WTC11 (cell line): ENCODE results near the gene CAPN13. TPM values are rescaled to one million over a fixed set of nuclear protein-coding genes. Genes with fewer than 3 reads are reported as not detected.

Experiments used
- ATAC-seq: fragments of 200-7000 bp; cut with Tn5 transposase; 2 replicates; pipeline ENCODE4 v1.10.0; 2021; ENCODE audit warnings: mild to moderate bottlenecking, moderate library complexity
- Bru-seq: library from RNA; stranded (reverse); fragments of 400-500 nt; gene quantifications from one replicate; lab custom pipeline; 2021; lab: Mats Ljungman, UMichigan
- CTCF ChIA-PET: fragments of 300-600 bp; sonication (Branson Sonifier 250); formaldehyde crosslinking; loops from one replicate; lab custom pipeline; 2021; ENCODE audit warnings: antibody characterized with exemption; lab: Charles Lee
- POLR2A ChIA-PET: fragments of 350-600 bp; sonication (Branson Sonifier 250); formaldehyde crosslinking; loops from one replicate; lab custom pipeline; 2021; ENCODE audit warnings: antibody characterized with exemption; lab: Charles Lee
- DNase-seq: peaks from one replicate; pipeline ENCODE4 v3.0.0; 2021; ENCODE audit warnings: low spot score
- H3K27ac Mint-ChIP-seq: 2 replicates; pipeline ENCODE4 v1.8.0; 2021; ENCODE audit warnings: mixed read lengths
- H3K27me3 Mint-ChIP-seq: 2 replicates; pipeline ENCODE4 v1.8.0; 2021; ENCODE audit warnings: low read depth, mild to moderate bottlenecking, moderate library complexity, mixed read lengths
- H3K36me3 Mint-ChIP-seq: 2 replicates; pipeline ENCODE4 v1.8.0; 2021; ENCODE audit warnings: mixed read lengths
- H3K4me1 Mint-ChIP-seq: 2 replicates; pipeline ENCODE4 v1.8.0; 2022; ENCODE audit warnings: mixed read lengths
- H3K4me3 Mint-ChIP-seq: 2 replicates; pipeline ENCODE4 v1.8.0; 2021; ENCODE audit warnings: mild to moderate bottlenecking, moderate library complexity, mixed read lengths
- H3K9me3 Mint-ChIP-seq: 2 replicates; pipeline ENCODE4 v1.8.0; 2021; ENCODE audit warnings: mixed read lengths
- ERG ChIP-seq: fragments of 250-450 bp; sonication (Bioruptor Pico); IDR thresholded peaks from 2 replicates; pipeline ENCODE4 v1.8.0; 2021; ENCODE audit warnings: mild to moderate bottlenecking
- FOXK1 ChIP-seq: sonication (generic); formaldehyde crosslinking; IDR thresholded peaks from 2 replicates; pipeline ENCODE4 v1.8.0; 2022; ENCODE audit warnings: mild to moderate bottlenecking, moderate library complexity, missing genetic modification reagents
- GTF2I ChIP-seq: fragments of 250-450 bp; sonication (Bioruptor Pico); conservative IDR thresholded peaks from 2 replicates; pipeline ENCODE4 v1.4.0; 2021; ENCODE audit warnings: mild to moderate bottlenecking
- IRF2 ChIP-seq: sonication (generic); formaldehyde crosslinking; IDR thresholded peaks from 2 replicates; pipeline ENCODE4 v1.8.0; 2022; ENCODE audit warnings: low read depth, missing genetic modification reagents, borderline replicate concordance
- JAZF1 ChIP-seq: fragments of 250-450 bp; sonication (Bioruptor Pico); IDR thresholded peaks from 2 replicates; pipeline ENCODE4 v1.9.0; 2021; ENCODE audit warnings: moderate library complexity, mild to moderate bottlenecking, inconsistent platforms
- MAX ChIP-seq: sonication (generic); formaldehyde crosslinking; IDR thresholded peaks from 2 replicates; pipeline ENCODE4 v1.8.0; 2022; ENCODE audit warnings: mild to moderate bottlenecking, missing genetic modification reagents
- NFATC4 ChIP-seq: fragments of 250-450 bp; sonication (Bioruptor Pico); IDR thresholded peaks from 2 replicates; pipeline ENCODE4 v1.9.0; 2021; ENCODE audit warnings: mild to moderate bottlenecking
- OVOL2 ChIP-seq: fragments of 250-450 bp; sonication (Bioruptor Pico); IDR thresholded peaks from 2 replicates; pipeline ENCODE4 v1.9.0; 2021; ENCODE audit warnings: mild to moderate bottlenecking, borderline replicate concordance
- PREB ChIP-seq: sonication (generic); formaldehyde crosslinking; IDR thresholded peaks from 2 replicates; pipeline ENCODE4 v1.8.1; 2022; ENCODE audit warnings: mild to moderate bottlenecking, missing genetic modification reagents, moderate library complexity, borderline replicate concordance
- PRRX2 ChIP-seq: fragments of 250-450 bp; sonication (Bioruptor Pico); IDR thresholded peaks from 2 replicates; pipeline ENCODE4 v1.8.0; 2021; ENCODE audit warnings: mild to moderate bottlenecking
- RELA ChIP-seq: sonication (generic); formaldehyde crosslinking; IDR thresholded peaks from 2 replicates; pipeline ENCODE4 v1.8.1; 2022; ENCODE audit warnings: missing genetic modification reagents, mild to moderate bottlenecking, borderline replicate concordance
- SOX15 ChIP-seq: fragments of 250-450 bp; sonication (Bioruptor Pico); IDR thresholded peaks from 2 replicates; pipeline ENCODE4 v1.9.0; 2021; ENCODE audit warnings: mild to moderate bottlenecking
- STAT6 ChIP-seq: sonication (generic); formaldehyde crosslinking; conservative IDR thresholded peaks from 2 replicates; pipeline ENCODE4 v1.8.1; 2023; ENCODE audit warnings: mild to moderate bottlenecking, low read depth, missing genetic modification reagents, moderate library complexity
- USF2 ChIP-seq: sonication (generic); formaldehyde crosslinking; IDR thresholded peaks from 2 replicates; pipeline ENCODE4 v1.8.1; 2023; ENCODE audit warnings: mild to moderate bottlenecking, missing genetic modification reagents, moderate library complexity
- ZBTB43 ChIP-seq: sonication (generic); formaldehyde crosslinking; IDR thresholded peaks from 2 replicates; pipeline ENCODE4 v1.8.1; 2023; ENCODE audit warnings: mild to moderate bottlenecking, missing genetic modification reagents
- ZNF138 ChIP-seq: sonication (generic); formaldehyde crosslinking; conservative IDR thresholded peaks from 2 replicates; pipeline ENCODE4 v1.8.1; 2022; ENCODE audit warnings: mild to moderate bottlenecking, moderate library complexity, missing genetic modification reagents
- ZNF232 ChIP-seq: sonication (generic); formaldehyde crosslinking; IDR thresholded peaks from 2 replicates; pipeline ENCODE4 v1.8.0; 2022; ENCODE audit warnings: mild to moderate bottlenecking, missing genetic modification reagents
- ZNF671 ChIP-seq: fragments of 250-450 bp; sonication (Bioruptor Pico); IDR thresholded peaks from 2 replicates; pipeline ENCODE4 v1.8.0; 2021; ENCODE audit warnings: mild to moderate bottlenecking
- long read RNA-seq, 3 experiments: library from RNA in 1 of 3; library from capped mRNA in 1 of 3; library from polyadenylated mRNA in 1 of 3; unstranded in 2 of 3; stranded (forward) in 1 of 3; transcript quantifications; one replicate each; pipeline ENCODE4 v2.0.0, GENCODE V29; 2021
- total RNA-seq: library from RNA; stranded (reverse); gene quantifications from 3 replicates; pipeline ENCODE4 v1.2.3, GENCODE V29; 2021

The CAPN13 gene
- total RNA-seq (1.7 to 2.4 TPM (median 2.0 TPM) in 3 replicates), Bru-seq, nascent RNA (percentile 35 among the genes with signal in this experiment)
- long read RNA-seq, experiment 1, partial matches to known transcripts, result 0 of 2 reads
- long read RNA-seq, experiment 1, other reads (novel, unspliced or antisense), result 2 of 2 reads
- long read RNA-seq, experiment 2, partial matches to known transcripts, result 1 of 2 reads
- long read RNA-seq, experiment 2, other reads (novel, unspliced or antisense), result 1 of 2 reads
- long read RNA-seq, experiment 3, partial matches to known transcripts, result 1 of 2 reads
- long read RNA-seq, experiment 3, other reads (novel, unspliced or antisense), result 1 of 2 reads

- no peaks in the 10 kb centered on the region; the same call in 1 of the 2 replicates for H3K27me3 Mint-ChIP-seq
- ATAC-seq (peak; percentile 99), DNase-seq (peak; percentile 49)
- peaks cover 11% of the 10 kb centered on the region for H3K4me1 Mint-ChIP-seq
- peak within 1 kb of the TSS; percentile 14; the same call in 1 of the 2 replicates for H3K27ac Mint-ChIP-seq
- H3K9me3 Mint-ChIP-seq, result no peaks in the 10 kb centered on the region
- no peaks in the 10 kb centered on the region for H3K36me3 Mint-ChIP-seq
- POLR2A ChIA-PET, result no interaction called here
- H3K4me3 Mint-ChIP-seq, result no peak within 1 kb of the TSS
- TF ChIP-seq ZBTB43 (CRISPR knock-in tag), result no peak
- TF ChIP-seq ZNF232 (CRISPR knock-in tag), result no peak
- TF ChIP-seq PREB (CRISPR knock-in tag), result no peak
- no peak for TF ChIP-seq STAT6 (CRISPR knock-in tag)
- no peak for TF ChIP-seq FOXK1 (CRISPR knock-in tag)
- no peak for TF ChIP-seq OVOL2 (CRISPR knock-in tag)
- no peak for TF ChIP-seq SOX15 (CRISPR knock-in tag)
- TF ChIP-seq JAZF1 (CRISPR knock-in tag), result no peak
- TF ChIP-seq USF2 (CRISPR knock-in tag), result no peak
- CTCF ChIA-PET, result interaction anchor here (1.0 to 1.4 kb wide), 4 partner anchors 9 to 96 kb away, joined by 3 to 9 read pairs (median 4); no protein-coding TSS in a partner anchor
These were observed at the start of gene CAPN13 for GRCh38 chr2:30807249-30807648. Gene CAPN13, minus strand, starts transcription at chr2:30807446. Its CDS starts 20,121 bp downstream, at chr2:30787325.

- Mint-ChIP-seq H3K4me1 (no peaks in the 10 kb centered on the region), H3K9me3 (peaks cover 24% of the 10 kb centered on the region), H3K36me3 (no peaks in the 10 kb centered on the region), H3K4me3 (no peak overlapping the region), H3K27me3 (peaks cover 12% of the 10 kb centered on the region; the same call in 1 of the 2 replicates), H3K27ac (no peak overlapping the region)
- DNase-seq, result no peak
- ChIA-PET POLR2A (no interaction called here), CTCF (no interaction called here)
- no peak for ATAC-seq
- TF ChIP-seq ZNF138 (CRISPR knock-in tag), result no peak
- no peak for TF ChIP-seq IRF2
- TF ChIP-seq ZNF671, result no peak
- TF ChIP-seq MAX (CRISPR knock-in tag), result no peak
- no peak for TF ChIP-seq SOX15 (CRISPR knock-in tag)
- no peak for TF ChIP-seq PRRX2
- TF ChIP-seq GTF2I (CRISPR knock-in tag), result no peak
- TF ChIP-seq NFATC4 (CRISPR knock-in tag), result no peak
- no peak for TF ChIP-seq RELA
- TF ChIP-seq PREB (CRISPR knock-in tag), result no peak
- TF ChIP-seq ERG (CRISPR knock-in tag), result no peak
These were observed 40.6 kb upstream of the CAPN13 start for GRCh38 chr2:30847841-30848240.
